ENCODE results near the gene RPTOR. TPM values are rescaled to one million over a fixed set of nuclear protein-coding genes. Genes with fewer than 3 reads are reported as not detected.

The RPTOR gene
- total and polyA plus RNA-seq, 10 of the 15 experiments (the other 5 are each of a cell fraction or from before 2014, with no cell fraction given) = 0.18 to 32.1 (median 7.8) TPM

- TF ChIP-seq STAT1 (conservative IDR thresholded peaks at IDR 0.05) = no peak
- no peak for TF ChIP-seq JUNB (IDR thresholded peaks at IDR 0.05)
- TF ChIP-seq CBFB (IDR thresholded peaks at IDR 0.05; ENCODE audit: low read depth) = no peak
- TF ChIP-seq ZNF384 (IDR thresholded peaks at IDR 0.05; ENCODE audit: borderline replicate concordance, low read depth, low read length) = no peak
- TF ChIP-seq RUNX3 (IDR thresholded peaks at IDR 0.05; ENCODE audit: low read length) = no peak
- TF ChIP-seq POLR2AphosphoS5 (IDR thresholded peaks at IDR 0.05; ENCODE audit: low read length) = no peak
- TF ChIP-seq SKIL (IDR thresholded peaks at IDR 0.05; ENCODE audit: low read depth, poor library complexity, severe bottlenecking) = no peak
- TF ChIP-seq, protein P1, sequence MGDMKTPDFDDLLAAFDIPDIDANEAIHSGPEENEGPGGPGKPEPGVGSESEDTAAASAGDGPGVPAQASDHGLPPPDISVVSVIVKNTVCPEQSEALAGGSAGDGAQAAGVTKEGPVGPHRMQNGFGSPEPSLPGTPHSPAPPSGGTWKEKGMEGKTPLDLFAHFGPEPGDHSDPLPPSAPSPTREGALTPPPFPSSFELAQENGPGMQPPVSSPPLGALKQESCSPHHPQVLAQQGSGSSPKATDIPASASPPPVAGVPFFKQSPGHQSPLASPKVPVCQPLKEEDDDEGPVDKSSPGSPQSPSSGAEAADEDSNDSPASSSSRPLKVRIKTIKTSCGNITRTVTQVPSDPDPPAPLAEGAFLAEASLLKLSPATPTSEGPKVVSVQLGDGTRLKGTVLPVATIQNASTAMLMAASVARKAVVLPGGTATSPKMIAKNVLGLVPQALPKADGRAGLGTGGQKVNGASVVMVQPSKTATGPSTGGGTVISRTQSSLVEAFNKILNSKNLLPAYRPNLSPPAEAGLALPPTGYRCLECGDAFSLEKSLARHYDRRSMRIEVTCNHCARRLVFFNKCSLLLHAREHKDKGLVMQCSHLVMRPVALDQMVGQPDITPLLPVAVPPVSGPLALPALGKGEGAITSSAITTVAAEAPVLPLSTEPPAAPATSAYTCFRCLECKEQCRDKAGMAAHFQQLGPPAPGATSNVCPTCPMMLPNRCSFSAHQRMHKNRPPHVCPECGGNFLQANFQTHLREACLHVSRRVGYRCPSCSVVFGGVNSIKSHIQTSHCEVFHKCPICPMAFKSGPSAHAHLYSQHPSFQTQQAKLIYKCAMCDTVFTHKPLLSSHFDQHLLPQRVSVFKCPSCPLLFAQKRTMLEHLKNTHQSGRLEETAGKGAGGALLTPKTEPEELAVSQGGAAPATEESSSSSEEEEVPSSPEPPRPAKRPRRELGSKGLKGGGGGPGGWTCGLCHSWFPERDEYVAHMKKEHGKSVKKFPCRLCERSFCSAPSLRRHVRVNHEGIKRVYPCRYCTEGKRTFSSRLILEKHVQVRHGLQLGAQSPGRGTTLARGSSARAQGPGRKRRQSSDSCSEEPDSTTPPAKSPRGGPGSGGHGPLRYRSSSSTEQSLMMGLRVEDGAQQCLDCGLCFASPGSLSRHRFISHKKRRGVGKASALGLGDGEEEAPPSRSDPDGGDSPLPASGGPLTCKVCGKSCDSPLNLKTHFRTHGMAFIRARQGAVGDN (IDR thresholded peaks at IDR 0.05) = no peak
These were observed 184.4 kb downstream of the RPTOR start (continued) for GRCh38 chr17:80729016-80729415.
